GM23338 (cell line): ENCODE measurements around the gene POLE.

Experiments
- CREB1 ChIP-seq: fragments of 250-450 bp; sonication (Bioruptor Pico); IDR thresholded peaks from 2 replicates; pipeline ENCODE4 v1.5.0; 2020; ENCODE audit warnings: low read depth, mild to moderate bottlenecking, moderate library complexity
- ETS1 ChIP-seq: IDR thresholded peaks from 2 replicates; pipeline ENCODE4 v1.6.1; 2016; ENCODE audit warnings: antibody characterized with exemption
- EZH2 ChIP-seq: fragments of 200-600 bp; sonication (generic); IDR thresholded peaks from one replicate; pipeline ENCODE4 v1.8.0; 2017; ENCODE audit warnings: antibody characterized with exemption, mild to moderate bottlenecking, low read depth; ENCODE audit not compliant: unreplicated experiment
- EZH2phosphoT487 ChIP-seq: fragments of 200-600 bp; sonication (generic); IDR thresholded peaks from one replicate; pipeline ENCODE4 v1.8.1; 2018; ENCODE audit warnings: antibody characterized with exemption; ENCODE audit not compliant: unreplicated experiment
- JUNB ChIP-seq: IDR thresholded peaks from one replicate; pipeline ENCODE4 v1.6.1; 2016; ENCODE audit warnings: antibody characterized with exemption; ENCODE audit not compliant: unreplicated experiment
- NANOG ChIP-seq: IDR thresholded peaks from 2 replicates; pipeline ENCODE4 v1.6.1; 2016; ENCODE audit warnings: antibody characterized with exemption, borderline replicate concordance
- POLR2AphosphoS5 ChIP-seq: IDR thresholded peaks from 2 replicates; pipeline ENCODE4 v1.6.1; 2016; ENCODE audit warnings: antibody characterized with exemption, low read depth
- ZNF114 ChIP-seq: fragments of 250-450 bp; sonication (Bioruptor Pico); IDR thresholded peaks from 2 replicates; pipeline ENCODE4 v1.5.0; 2020; ENCODE audit warnings: mild to moderate bottlenecking, moderate library complexity
- ZNF331 ChIP-seq: fragments of 250-450 bp; sonication (Bioruptor Pico); IDR thresholded peaks from 2 replicates; pipeline ENCODE4 v1.5.0; 2020; ENCODE audit warnings: low read depth, mild to moderate bottlenecking, moderate library complexity
- TF ChIP-seq, protein P1 (sequence below), 2 experiments: fragments of 200-600 bp in 1 of 2; sonication (generic) in 1 of 2; conservative IDR thresholded peaks; 2 replicates each; pipeline versions ENCODE4 v1.5.1 to v1.6.1; 2016 to 2017; ENCODE audit warnings: antibody characterized with exemption in 2 of 2, low read depth in 2 of 2, mild to moderate bottlenecking in 2 of 2, moderate library complexity in 1 of 2
- TF ChIP-seq, protein P2 (sequence below): IDR thresholded peaks from one replicate; pipeline ENCODE4 v1.6.1; 2018; ENCODE audit warnings: antibody characterized with exemption; ENCODE audit not compliant: unreplicated experiment

DNA sequence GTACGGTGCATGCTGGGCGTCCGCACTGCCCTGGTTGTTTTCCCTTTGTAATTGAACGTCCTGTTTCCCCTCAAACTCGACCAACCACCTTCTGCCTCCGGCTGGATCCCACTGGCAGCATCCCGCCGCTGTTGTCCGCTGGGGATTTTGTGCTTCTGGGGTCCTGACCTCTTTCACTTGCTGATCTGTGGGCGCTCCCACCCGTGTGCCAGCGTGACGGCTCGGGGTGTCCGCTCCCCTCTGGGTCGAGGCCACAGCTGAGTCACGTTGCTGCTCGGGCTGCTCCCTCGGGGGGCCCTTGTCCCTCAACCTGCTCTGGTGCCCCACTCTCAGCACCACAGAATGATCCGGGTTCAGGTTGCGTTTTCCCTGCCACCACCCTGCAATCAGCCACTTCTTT, 31.5 kb upstream of the POLE start:
- TF ChIP-seq, protein P1, sequence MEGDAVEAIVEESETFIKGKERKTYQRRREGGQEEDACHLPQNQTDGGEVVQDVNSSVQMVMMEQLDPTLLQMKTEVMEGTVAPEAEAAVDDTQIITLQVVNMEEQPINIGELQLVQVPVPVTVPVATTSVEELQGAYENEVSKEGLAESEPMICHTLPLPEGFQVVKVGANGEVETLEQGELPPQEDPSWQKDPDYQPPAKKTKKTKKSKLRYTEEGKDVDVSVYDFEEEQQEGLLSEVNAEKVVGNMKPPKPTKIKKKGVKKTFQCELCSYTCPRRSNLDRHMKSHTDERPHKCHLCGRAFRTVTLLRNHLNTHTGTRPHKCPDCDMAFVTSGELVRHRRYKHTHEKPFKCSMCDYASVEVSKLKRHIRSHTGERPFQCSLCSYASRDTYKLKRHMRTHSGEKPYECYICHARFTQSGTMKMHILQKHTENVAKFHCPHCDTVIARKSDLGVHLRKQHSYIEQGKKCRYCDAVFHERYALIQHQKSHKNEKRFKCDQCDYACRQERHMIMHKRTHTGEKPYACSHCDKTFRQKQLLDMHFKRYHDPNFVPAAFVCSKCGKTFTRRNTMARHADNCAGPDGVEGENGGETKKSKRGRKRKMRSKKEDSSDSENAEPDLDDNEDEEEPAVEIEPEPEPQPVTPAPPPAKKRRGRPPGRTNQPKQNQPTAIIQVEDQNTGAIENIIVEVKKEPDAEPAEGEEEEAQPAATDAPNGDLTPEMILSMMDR (conservative IDR thresholded peaks at IDR 0.05; ENCODE audit: low read depth in 2 of 2): no peak
- TF ChIP-seq NANOG: no peak
- TF ChIP-seq, protein P2, sequence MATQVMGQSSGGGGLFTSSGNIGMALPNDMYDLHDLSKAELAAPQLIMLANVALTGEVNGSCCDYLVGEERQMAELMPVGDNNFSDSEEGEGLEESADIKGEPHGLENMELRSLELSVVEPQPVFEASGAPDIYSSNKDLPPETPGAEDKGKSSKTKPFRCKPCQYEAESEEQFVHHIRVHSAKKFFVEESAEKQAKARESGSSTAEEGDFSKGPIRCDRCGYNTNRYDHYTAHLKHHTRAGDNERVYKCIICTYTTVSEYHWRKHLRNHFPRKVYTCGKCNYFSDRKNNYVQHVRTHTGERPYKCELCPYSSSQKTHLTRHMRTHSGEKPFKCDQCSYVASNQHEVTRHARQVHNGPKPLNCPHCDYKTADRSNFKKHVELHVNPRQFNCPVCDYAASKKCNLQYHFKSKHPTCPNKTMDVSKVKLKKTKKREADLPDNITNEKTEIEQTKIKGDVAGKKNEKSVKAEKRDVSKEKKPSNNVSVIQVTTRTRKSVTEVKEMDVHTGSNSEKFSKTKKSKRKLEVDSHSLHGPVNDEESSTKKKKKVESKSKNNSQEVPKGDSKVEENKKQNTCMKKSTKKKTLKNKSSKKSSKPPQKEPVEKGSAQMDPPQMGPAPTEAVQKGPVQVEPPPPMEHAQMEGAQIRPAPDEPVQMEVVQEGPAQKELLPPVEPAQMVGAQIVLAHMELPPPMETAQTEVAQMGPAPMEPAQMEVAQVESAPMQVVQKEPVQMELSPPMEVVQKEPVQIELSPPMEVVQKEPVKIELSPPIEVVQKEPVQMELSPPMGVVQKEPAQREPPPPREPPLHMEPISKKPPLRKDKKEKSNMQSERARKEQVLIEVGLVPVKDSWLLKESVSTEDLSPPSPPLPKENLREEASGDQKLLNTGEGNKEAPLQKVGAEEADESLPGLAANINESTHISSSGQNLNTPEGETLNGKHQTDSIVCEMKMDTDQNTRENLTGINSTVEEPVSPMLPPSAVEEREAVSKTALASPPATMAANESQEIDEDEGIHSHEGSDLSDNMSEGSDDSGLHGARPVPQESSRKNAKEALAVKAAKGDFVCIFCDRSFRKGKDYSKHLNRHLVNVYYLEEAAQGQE: no peak
- TF ChIP-seq EZH2: no peak
- no peak for TF ChIP-seq ZNF114 (CRISPR knock-in tag)
- no peak for TF ChIP-seq POLR2AphosphoS5
- no peak for TF ChIP-seq EZH2phosphoT487
- no peak for TF ChIP-seq ETS1
- no peak for TF ChIP-seq CREB1 (CRISPR knock-in tag)
- TF ChIP-seq ZNF331 (CRISPR knock-in tag): no peak
- TF ChIP-seq JUNB: no peak
